Mucosa of rectum (tissue), 2 donors: ENCODE results near the gene TNNT2.

Experiments used
- H3K27ac ChIP-seq, 2 donors: one replicate each; pipeline ENCODE4 v1.7.0; 2013; ENCODE audit warnings: inconsistent platforms in 2 of 2, low read depth in 2 of 2, low read length in 2 of 2
- H3K27me3 ChIP-seq, 2 donors: one replicate each; pipeline ENCODE4 v1.7.0; 2013; ENCODE audit warnings: low read length in 2 of 2; ENCODE audit not compliant: control insufficient read depth in 2 of 2, insufficient read depth in 2 of 2
- H3K36me3 ChIP-seq, 2 donors: one replicate each; pipeline ENCODE4 v1.7.0; 2013; ENCODE audit warnings: low read length in 2 of 2; ENCODE audit not compliant: control insufficient read depth in 2 of 2, insufficient read depth in 2 of 2
- H3K4me1 ChIP-seq, 2 donors: one replicate each; pipeline ENCODE4 v1.7.0; 2013; ENCODE audit warnings: low read length in 2 of 2, mild to moderate bottlenecking in 1 of 2; ENCODE audit not compliant: control insufficient read depth in 2 of 2, insufficient read depth in 2 of 2
- H3K4me3 ChIP-seq, 2 donors: one replicate each; pipeline ENCODE4 v1.7.0; 2013; ENCODE audit warnings: low read length in 2 of 2
- H3K9ac ChIP-seq, 2 donors: one replicate each; pipeline ENCODE4 v1.7.0; 2013; ENCODE audit warnings: low read length in 2 of 2, low read depth in 1 of 2, mild to moderate bottlenecking in 1 of 2
- H3K9me3 ChIP-seq, 2 donors: one replicate each; pipeline ENCODE4 v1.7.0; 2013; ENCODE audit warnings: low read length in 2 of 2; ENCODE audit not compliant: control insufficient read depth in 2 of 2
- donor health status: healthy.
- donor health status: Normal muscosa, but diverticular disease.

Gene TNNT2

GRCh38 chr1:201393076-201393475, 15.6 kb upstream of the TNNT2 start:
- Histone ChIP-seq H3K9ac (no peak overlapping the region), H3K36me3 (peaks cover 5 to 8% of the 10 kb centered on the region in 2 donors), H3K27me3 (no peaks in the 10 kb centered on the region), H3K4me1 (peaks cover 23 to 31% of the 10 kb centered on the region in 2 donors), H3K4me3 (no peak overlapping the region), H3K9me3 (no peaks in the 10 kb centered on the region), H3K27ac (no peak overlapping the region)

GRCh38 chr1:201391651-201392511, 14.4 kb upstream of the TNNT2 start:
- Histone ChIP-seq H3K9ac (no peak overlapping the region), H3K27ac (no peak overlapping the region), H3K36me3 (peaks cover 13 to 17% of the 10 kb centered on the region in 2 donors), H3K4me3 (no peak overlapping the region), H3K9me3 (no peaks in the 10 kb centered on the region), H3K4me1 (peaks cover 19% of the 10 kb centered on the region in 2 donors), H3K27me3 (no peaks in the 10 kb centered on the region)

GRCh38 chr1:201391225-201391624, 13.7 kb upstream of the TNNT2 start:
- Histone ChIP-seq H3K9me3 (no peaks in the 10 kb centered on the region), H3K36me3 (peaks cover 19% of the 10 kb centered on the region in 2 donors), H3K4me1 (peaks cover 13% of the 10 kb centered on the region in 2 donors)

GRCh38 chr1:201389051-201389450, 11.6 kb upstream of the TNNT2 start:
- H3K4me1 ChIP-seq: no peaks in the 10 kb centered on the region
- H3K9ac ChIP-seq: no peak overlapping the region
- no peaks in the 10 kb centered on the region for H3K9me3 ChIP-seq
- peaks cover 30 to 32% of the 10 kb centered on the region in 2 donors for H3K36me3 ChIP-seq
- H3K27ac ChIP-seq: no peak overlapping the region
- no peak overlapping the region for H3K4me3 ChIP-seq
- peaks cover 0 to 3% of the 10 kb centered on the region in 2 donors for H3K27me3 ChIP-seq

More at GRCh38 chr1:201391225-201391624, 13.7 kb upstream of the TNNT2 start:
- Histone ChIP-seq H3K27ac (no peak overlapping the region), H3K9ac (no peak overlapping the region), H3K27me3 (no peaks in the 10 kb centered on the region), H3K4me3 (no peak overlapping the region)

GRCh38 chr1:201386208-201386607, 8.7 kb upstream of the TNNT2 start:
- H3K9ac ChIP-seq: no peak overlapping the region
- H3K4me1 ChIP-seq: no peaks in the 10 kb centered on the region
- H3K36me3 ChIP-seq: peaks cover 39 to 52% of the 10 kb centered on the region in 2 donors
- H3K27ac ChIP-seq: no peak overlapping the region
- no peak overlapping the region for H3K4me3 ChIP-seq
- H3K9me3 ChIP-seq: no peaks in the 10 kb centered on the region
- peaks cover 0 to 3% of the 10 kb centered on the region in 2 donors for H3K27me3 ChIP-seq

- H3K36me3 ChIP-seq: peaks cover 39 to 52% of the 10 kb centered on the region in 2 donors
- H3K4me3 ChIP-seq: no peak overlapping the region
- no peak overlapping the region for H3K9ac ChIP-seq
- peaks cover 0 to 3% of the 10 kb centered on the region in 2 donors for H3K27me3 ChIP-seq
- H3K9me3 ChIP-seq: no peaks in the 10 kb centered on the region
- no peak overlapping the region for H3K27ac ChIP-seq
- no peaks in the 10 kb centered on the region for H3K4me1 ChIP-seq
Observed at GRCh38 chr1:201385299-201385891, 7.9 kb upstream of the TNNT2 start.

GRCh38 chr1:201384406-201384782, 6.9 kb upstream of the TNNT2 start:
- H3K27me3 ChIP-seq: peaks cover 0 to 3% of the 10 kb centered on the region in 2 donors
- H3K9me3 ChIP-seq: no peaks in the 10 kb centered on the region
- H3K9ac ChIP-seq: no peak overlapping the region
- no peak overlapping the region for H3K27ac ChIP-seq
- H3K36me3 ChIP-seq: peaks cover 39 to 52% of the 10 kb centered on the region in 2 donors
- no peak overlapping the region for H3K4me3 ChIP-seq
- H3K4me1 ChIP-seq: no peaks in the 10 kb centered on the region

GRCh38 chr1:201383647-201384405, 6.3 kb upstream of the TNNT2 start:
- no peaks in the 10 kb centered on the region for H3K9me3 ChIP-seq
- no peaks in the 10 kb centered on the region for H3K4me1 ChIP-seq
- no peak overlapping the region for H3K27ac ChIP-seq
- H3K9ac ChIP-seq: no peak overlapping the region
- peaks cover 0 to 3% of the 10 kb centered on the region in 2 donors for H3K27me3 ChIP-seq
- H3K4me3 ChIP-seq: no peak overlapping the region
- H3K36me3 ChIP-seq: peaks cover 37 to 50% of the 10 kb centered on the region in 2 donors

GRCh38 chr1:201381130-201381529, 3.6 kb upstream of the TNNT2 start:
- no peak overlapping the region for H3K4me3 ChIP-seq
- peaks cover 3 to 9% of the 10 kb centered on the region in 2 donors for H3K27me3 ChIP-seq
- no peaks in the 10 kb centered on the region for H3K9me3 ChIP-seq
- H3K36me3 ChIP-seq: peaks cover 26 to 32% of the 10 kb centered on the region in 2 donors
- no peaks in the 10 kb centered on the region for H3K4me1 ChIP-seq
- no peak overlapping the region for H3K9ac ChIP-seq
- no peak overlapping the region for H3K27ac ChIP-seq
